ENCODE results near the gene SGMS1. TPM values are rescaled to one million over a fixed set of nuclear protein-coding genes. Genes with fewer than 3 reads are reported as not detected.

SGMS1 gene
- total RNA-seq, 1 donor from 2014 or later, result 111 TPM

DNA sequence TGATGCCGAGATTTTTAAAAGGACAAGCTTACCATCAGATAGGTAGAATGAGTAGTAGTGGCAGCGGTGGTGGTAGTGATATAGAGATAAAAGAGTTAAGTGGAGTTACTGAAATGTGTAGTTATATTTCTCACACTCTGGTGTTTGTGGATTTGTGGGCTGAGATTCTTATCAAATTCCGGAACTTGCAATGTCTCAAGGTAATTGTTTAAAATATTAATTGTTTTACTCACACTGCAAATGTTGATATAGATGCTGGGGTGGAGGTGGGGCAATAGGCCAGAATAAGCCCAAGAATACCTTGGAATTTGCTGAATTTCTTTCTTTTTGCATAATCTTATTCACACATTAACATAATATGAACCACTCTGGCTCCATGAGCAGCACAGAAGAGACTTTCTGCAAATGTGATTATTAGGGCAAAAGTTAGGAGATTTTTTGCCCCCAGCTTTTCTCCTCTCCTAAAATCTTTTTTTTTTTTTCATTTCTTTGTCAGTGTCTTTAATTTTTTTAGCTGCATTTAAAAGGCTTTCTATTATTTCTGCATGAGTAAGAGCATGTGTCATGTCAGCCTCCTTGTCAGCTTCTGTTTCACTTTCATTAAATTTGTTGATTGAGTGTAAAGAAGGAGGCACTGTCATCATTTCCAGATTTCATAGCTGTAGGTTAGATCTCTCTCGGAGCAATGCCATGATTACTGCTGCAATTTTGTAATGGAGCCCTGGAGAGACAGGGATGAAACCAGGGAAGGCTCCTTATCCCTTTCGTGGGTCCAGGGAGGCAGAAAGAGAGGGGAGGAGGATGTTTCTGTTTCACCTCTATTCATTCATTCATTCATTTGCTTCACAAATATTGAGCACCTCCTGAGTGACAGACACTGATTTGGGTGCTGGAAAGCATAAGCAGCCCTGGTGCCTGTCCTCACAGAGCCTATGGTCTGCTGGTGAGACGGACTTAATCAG, 13.1 kb upstream of the SGMS1 start:
- no peak for DNase-seq (ENCODE audit: low spot score)

DNA sequence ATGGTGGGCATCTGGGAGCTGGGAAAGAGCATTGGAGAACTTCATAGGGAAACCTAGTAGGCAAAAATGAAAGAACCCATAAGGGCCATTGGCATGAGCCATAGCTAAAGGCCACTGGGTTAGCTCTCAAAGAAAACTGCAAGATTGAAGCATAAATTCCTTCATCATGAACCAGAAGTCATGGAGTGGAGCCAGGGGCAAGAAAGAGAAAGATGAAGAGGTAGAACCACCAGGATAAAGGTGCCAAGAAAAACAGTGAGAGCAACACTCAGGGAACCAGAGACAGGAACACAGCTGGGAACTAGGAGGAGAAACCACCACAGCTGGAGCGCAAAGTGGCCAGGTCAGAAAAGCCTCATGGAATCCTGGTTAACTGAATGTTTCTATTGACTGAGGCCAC, 11.5 kb upstream of the SGMS1 start:
- DNase-seq (ENCODE audit: low spot score), result no peak

DNA sequence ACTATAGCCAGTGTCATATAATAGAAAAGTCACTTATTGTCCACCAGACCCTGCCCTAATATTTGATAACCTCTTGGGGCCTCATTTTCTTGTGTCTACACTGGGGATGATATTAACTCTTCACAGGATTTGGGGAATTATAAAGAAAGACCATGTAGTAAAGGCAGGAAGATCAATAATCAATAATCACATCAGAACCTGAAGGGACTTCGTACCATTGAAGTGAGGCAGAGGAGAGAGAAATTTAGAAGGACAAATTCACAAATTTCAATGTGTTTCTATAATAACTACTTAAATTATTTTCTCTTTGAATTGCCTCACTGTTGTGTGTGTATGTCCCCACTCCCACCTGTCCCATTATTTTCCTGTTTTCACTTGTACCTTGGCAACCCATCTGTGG, 10.7 kb upstream of the SGMS1 start:
- no peak for DNase-seq (ENCODE audit: low spot score)

GRCh38 chr10:50631052-50631451, 7.3 kb upstream of the SGMS1 start:
- no peak for DNase-seq (ENCODE audit: low spot score)

GRCh38 chr10:50629495-50630122, 5.9 kb upstream of the SGMS1 start:
- DNase-seq (ENCODE audit: low spot score), result no peak

DNA sequence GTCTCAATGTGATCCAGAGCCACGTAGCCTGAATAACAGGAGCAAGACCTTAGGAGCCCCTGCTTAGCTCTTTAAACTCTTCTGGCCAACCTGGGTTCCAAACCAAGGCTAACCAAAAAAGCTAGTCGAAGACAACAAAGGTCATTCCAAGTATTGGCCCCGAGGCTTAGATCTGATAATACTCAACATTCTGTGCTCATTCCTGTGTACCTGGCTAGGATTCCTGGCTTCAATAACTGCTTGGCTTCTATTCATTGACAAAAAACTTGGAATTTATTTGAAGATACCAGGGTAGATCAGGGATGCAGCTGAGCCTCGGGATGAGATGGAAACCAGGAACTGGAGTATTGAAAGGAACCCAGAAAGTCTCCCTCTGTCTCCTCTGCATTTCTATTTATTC, 4.1 kb upstream of the SGMS1 start:
- no peak for DNase-seq (ENCODE audit: low spot score)

DNA sequence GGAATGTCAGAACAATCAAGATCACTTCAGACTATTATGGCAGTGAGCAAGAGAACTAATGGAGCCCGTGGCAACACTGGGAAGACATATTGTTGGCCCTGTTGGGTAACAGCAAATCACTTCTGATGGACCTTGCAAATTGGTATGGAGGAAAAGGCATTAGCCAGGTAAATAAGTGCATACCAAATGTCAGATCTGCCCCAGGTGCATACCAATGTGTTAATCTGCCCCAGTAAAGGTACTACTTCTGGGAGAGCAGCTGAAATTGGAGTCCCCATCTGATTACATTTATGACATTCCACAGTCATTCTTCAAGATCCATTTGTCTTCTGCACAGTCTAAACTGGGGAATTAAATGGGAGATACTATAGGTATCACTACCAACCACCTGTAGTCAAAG, 3.7 kb upstream of the SGMS1 start:
- no peak for DNase-seq (ENCODE audit: low spot score)

- peak; percentile 56 for DNase-seq (ENCODE audit: low spot score)
Observed at GRCh38 chr10:50625649-50626132, 1.9 kb upstream of the SGMS1 start.

- DNase-seq (ENCODE audit: low spot score), result peak; percentile 78
Observed at GRCh38 chr10:50624866-50625501, 1.2 kb upstream of the SGMS1 start.

DNA sequence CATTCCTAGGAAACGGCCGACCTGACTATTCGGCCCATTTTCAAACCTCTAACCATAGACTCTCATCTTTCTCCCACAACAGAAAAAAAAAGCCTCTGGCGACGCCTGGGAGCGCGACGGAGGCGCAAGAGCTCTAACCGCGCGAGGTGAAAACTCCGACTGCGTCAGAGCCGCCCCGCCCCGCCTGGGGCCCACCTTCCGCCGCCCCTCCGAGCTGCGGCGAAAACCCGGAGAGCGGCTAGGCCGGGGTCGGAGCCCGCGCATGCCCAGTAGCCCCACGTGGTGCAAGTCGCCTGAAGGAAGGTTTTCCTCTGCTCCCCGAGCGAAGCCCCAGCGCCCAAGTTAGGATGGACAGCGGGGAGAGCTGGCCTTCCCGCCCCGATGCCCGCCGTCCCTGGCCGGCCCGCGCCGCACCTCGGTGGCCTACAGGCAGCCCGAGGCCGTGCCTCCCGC, 683 bp upstream of the SGMS1 start:
- peak; percentile 98 for DNase-seq (ENCODE audit: low spot score)

- peak; percentile 68 for DNase-seq (ENCODE audit: low spot score)
Observed at GRCh38 chr10:50622706-50623662, 772 bp downstream of the SGMS1 start.

DNA sequence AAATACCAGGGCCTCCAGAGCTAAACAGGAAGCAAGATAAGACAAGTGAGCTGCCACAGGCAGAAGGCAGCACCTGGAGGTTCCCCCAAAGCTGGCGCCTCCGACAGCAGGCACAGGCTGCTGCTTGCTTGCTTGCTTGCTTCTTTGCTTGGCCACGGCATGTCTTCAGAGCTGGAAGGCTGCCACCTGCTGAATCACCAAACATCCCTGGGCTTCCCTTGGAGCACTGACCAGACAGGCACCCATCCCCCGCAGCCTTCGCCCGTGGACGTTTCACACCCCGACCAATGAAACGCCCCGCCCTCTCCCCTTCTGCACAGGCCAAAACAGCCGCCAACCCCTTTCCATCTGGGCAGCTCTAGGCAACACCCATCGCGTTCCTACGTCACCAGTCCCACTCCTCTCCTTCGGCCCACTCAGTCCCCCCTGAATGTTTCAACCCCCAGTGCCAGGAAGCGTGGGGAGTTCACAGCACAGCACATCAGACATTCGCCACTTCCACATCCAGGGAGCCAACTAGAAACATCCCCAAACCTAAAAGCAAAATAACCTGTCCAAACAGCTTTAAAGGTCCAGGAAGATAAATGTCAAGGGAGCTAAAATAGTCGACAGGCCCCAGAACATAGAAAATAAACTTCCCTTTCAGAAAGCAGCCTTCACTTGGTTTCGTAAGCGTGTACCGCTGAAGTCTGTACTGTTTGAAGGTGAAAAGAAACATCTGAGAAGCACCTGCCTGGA, 1.6 kb downstream of the SGMS1 start:
- DNase-seq (ENCODE audit: low spot score), result peak; percentile 98

- peak; percentile 73 for DNase-seq (ENCODE audit: low spot score)
Observed at GRCh38 chr10:50620899-50621298, 2.9 kb downstream of the SGMS1 start.

DNA sequence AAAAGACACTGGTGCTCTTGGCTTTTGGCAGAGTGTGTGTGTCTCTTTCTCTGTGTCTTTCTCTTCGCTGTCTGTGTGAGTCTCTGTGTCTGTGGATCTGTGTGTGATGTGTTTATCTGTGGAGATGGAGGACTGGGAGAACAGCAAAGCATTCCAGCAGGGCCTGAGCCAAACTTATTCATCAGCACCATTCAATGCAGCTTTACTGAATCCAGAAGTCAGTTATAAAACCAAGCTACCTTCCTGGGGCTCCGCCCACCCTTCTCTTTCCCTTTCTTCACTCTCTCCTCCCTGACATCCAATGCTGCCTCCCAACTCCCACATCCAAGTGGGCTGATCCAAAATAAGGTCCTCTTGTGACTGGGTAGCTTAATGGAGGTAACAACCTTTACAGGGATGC, 3.9 kb downstream of the SGMS1 start:
- peak; percentile 65 for DNase-seq (ENCODE audit: low spot score)

DNA sequence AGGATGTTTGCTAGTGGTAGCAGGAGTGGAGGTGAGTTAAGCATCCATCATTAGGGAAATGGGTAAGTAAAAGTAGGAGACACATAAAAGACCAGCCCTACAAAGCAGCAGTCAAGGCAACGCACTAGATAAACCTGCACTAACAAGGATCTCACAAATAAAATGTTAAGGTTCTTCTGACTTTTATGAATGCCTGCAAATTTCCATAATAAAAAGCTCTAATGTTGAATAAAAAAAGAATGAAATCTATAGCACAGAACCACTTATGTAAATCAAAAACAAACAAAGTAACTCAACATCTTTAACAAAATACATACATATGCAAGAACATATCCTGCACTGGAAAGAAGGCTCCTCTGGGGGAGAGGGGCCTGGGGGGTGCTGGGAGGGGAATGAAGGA, 4.6 kb downstream of the SGMS1 start:
- DNase-seq (ENCODE audit: low spot score), result no peak

DNA sequence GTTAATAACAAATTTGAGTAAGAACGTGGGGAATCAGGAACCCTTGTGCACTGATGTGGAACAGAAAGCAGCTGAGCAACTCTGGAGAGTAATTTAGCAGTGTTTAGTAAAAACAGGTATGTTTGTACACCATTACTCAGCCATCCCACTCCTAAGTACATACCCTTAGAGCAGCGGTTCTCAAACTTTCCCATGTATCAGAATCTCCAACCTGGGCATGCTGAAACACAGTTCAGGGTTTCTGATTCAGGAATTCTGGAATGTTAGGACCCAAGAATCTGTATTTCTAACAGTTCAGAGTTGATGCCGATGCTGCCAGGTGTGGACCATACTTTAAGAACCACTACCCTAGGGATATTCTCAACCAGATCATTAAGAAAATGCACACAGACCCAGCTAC, 5.1 kb downstream of the SGMS1 start:
- no peak for DNase-seq (ENCODE audit: low spot score)

GRCh38 chr10:50615658-50616057, 8.1 kb downstream of the SGMS1 start:
- no peak for DNase-seq (ENCODE audit: low spot score)

DNA sequence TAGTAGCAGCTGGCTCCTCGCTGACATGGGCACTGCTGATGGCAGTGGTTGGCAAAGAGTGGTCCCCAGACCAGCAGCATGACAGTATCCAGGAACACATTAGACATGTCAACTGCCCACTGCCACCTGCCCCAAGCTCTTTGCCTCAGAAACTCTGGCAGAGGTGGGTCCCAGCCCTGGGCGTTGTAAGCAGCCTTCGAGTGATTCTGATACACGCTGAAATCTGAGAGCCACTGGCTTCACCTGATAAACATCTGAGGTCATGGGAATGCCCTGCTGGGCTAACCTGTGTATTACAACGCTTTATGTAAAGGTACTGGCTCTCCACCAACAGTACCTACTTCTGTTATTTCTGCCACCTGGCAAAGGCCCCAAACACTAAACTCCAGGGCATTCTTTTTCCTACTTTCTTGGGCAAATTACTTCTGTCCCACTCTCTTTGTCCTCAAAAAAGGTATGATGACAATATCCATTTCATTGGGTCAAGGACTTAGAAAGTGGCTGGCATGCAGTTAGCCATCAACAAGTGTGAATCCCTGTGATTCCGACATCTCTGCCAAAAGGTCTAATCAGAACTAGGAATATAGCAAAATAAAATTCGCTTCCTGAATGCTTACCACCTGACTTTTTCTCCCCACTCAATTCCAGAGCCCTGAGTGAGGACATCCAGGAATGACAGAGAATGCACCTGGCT, 9.2 kb downstream of the SGMS1 start:
- no peak for DNase-seq (ENCODE audit: low spot score)

GRCh38 chr10:50613726-50614443, 9.9 kb downstream of the SGMS1 start:
- no peak for DNase-seq (ENCODE audit: low spot score)

Measured in umbilical cord (tissue), 2 donors.